GM21529 (cell line): Measurements from ENCODE around the gene DEDD.
"Not testable (repeated sequence)": the region's sequence is repeated elsewhere in the genome, so short reads cannot be mapped to it uniquely, and the experiment has no call there.

Source experiments
- ATAC-seq: cut with Tn5 transposase; IDR thresholded peaks from one replicate; pipeline ENCODE4 v1.9.1; 2021; ENCODE audit not compliant: unreplicated experiment

DEDD gene

DNA sequence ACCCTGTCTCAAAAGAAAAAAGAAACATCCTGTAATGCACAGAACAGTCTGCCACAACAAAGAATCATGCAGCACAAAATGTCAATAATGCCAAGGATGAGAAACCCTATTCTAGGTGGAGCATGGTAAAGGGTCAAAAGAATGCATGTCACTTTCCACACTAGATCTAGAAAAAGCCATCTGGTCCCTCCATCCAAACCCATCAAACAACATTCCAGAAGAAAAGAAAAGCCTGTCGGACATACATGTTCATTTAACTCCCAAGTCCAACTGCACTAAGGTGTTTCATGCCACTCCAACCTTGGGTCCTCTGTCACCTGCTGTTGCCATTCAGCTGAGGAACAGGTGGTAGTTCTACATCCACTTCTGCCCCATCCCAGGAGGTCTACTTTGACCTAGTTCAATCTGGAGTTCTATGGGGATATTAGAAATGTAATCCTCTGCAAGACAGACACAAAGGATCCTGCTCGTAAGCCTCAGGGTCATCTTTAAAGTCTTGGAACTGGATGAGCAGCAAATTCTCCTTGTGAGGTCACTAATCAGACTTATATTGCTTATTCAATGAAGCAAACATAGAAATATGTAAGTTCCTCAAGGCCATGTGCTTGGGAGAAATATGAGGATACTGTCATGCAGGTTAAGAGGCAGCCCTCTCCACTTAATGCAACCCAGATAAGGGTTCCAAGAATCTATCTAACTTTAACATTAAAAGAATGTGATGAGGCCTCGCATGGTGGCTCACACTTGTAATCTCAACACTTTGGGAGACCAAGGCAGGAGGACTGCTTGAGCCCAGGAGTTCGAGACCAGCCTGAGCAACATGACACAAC, 3.7 kb downstream of the DEDD start:
- ATAC-seq, result no peak

GRCh38 chr1:161127649-161128048, 4.8 kb downstream of the DEDD start:
- no peak for ATAC-seq

DNA sequence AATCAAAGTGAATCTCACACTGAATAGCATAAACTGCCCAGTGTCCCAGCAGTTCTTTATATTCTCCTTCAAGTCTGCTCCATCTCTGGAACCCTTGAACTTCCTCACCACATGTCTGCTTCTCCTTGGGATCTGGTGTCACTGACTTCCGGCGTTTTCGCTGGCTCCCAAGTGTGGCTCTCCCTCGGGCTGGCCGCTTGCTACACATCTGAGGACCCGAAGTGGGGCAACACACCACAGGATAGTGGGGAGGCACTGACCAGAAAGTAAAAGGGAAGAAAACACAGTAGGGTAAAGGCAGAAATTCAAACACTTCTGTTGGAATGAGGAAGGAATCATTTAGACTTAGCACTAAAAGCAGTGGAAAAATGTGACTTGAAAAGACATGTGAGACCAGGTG, 9.5 kb downstream of the DEDD start:
- ATAC-seq, result no peak

GRCh38 chr1:161121834-161122233, 10.6 kb downstream of the DEDD start:
- no peak for ATAC-seq

- no peak for ATAC-seq
These were observed 11.3 kb downstream of the DEDD start for GRCh38 chr1:161121042-161121650.

GRCh38 chr1:161119092-161119903, 13.2 kb downstream of the DEDD start:
- ATAC-seq, result peak; percentile 59

DNA sequence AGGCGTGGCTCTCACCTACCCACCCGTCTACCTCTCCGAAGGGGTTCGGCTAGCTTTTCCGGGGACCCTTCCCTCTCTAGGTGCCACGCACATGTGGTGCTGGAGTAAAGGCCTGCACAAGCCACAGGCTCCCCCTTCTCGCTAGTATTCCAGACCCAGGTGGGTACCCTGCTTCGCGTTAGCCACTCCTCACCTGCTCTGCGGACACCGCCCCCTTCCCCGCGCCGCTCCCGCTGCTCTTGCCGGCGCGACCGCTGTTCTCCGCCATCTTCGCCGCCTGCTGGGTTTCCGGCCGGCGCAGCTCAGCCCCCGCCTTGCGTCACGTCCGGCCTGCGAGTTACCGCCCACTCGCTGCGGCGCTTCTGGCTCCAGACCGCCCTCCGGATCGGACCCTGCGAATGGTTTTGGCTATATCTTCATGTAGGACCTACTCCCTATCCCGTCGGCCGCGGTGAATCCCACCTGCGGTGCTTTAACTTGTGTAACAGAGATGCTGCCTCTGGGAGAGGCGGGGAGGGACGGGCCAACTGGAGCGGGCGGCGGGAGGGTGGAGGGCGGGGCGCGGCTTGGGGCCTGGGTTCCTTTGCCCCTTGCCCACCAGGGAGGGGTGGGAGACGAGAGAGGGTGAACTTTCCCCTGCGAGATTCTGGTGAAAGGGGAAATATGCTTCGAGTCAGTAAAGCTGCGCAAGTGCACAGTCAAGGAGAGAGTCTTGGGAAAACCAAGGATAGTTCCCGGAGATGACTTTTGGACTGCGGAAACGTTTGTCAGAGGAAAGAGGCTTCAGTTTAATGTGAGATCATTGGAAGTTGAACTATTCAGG, 14.5 kb downstream of the DEDD start, which contains the start of the genes NIT1 and PFDN2:
NIT1 (plus strand) TSS at position 347 of the 823 bp plus-strand sequence; CDS start at position 419, 72 bp downstream.
PFDN2 (minus strand) TSS at position 279 of the 823 bp plus-strand sequence; CDS start at position 268, 11 bp downstream.
- peak; percentile 83 for ATAC-seq

- not testable (repeated sequence) for ATAC-seq
These were observed 16.5 kb downstream of the DEDD start for GRCh38 chr1:161115961-161116360.

DNA sequence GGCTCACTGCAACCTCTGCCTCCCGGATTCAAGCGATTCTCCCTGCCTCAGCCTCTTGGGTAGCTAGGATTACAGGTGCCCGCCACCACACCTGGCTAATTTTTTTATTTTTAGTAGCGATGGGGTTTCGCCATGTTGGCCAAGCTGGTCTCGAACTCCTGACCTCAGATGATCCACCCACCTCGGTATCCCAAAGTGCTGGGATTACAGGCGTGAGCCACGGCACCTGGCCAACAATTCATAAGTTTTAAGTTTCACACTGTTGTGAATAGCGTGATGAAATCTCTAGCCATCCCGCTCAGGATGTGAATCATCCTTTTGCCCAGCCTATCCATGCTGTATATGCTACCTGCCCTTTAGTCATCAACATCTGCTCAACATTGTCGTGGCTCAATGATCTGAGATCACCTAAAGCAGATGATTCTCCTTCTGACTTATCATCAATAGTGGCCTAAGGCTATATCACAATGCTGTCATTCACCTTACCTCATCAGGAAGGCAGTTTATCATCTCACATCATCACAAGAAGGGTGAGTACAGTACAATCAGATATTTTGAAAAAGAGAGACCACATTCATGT, 17.2 kb downstream of the DEDD start:
- ATAC-seq, result no peak

GRCh38 chr1:161114556-161114955, 17.9 kb downstream of the DEDD start:
- no peak for ATAC-seq

DNA sequence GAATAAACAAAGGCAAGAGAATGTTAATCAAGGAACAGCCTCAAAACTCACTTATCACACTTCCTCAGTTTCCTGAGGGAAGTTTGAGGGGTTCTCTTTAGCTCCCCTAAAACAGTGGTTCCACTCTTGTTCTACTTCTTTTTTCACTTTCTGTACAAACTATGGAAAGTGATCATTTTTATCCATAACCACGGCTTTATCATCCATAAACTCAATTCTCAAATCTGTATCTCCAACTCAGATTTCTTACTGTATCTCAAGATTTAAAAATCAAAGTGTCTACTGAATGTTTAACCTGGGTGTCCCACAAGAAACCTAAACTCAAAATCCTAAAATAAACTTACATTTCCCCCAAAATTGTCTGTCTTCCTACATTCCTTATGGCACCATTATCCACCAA, 18.6 kb downstream of the DEDD start:
- ATAC-seq, result no peak

DNA sequence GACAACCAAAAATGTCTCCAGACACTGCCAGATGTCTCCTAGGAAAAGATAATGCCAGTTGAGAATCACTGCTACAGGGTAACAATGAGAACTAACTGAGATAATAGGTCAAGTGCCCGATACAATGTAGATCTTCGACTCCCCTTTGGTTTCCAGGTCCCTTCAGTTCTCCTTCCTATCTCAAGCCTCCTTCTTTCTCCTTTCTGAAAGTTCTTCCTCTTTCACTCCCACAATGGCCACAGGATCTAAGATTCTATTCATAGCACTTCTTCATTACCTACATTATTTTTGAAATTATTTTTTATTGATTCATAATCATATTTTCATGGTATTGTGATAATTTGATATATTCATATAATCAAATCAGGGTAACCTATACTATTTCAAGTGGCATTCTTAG, 20.9 kb downstream of the DEDD start:
- no peak for ATAC-seq

GRCh38 chr1:161111117-161111516, 21.4 kb downstream of the DEDD start:
- no peak for ATAC-seq

DNA sequence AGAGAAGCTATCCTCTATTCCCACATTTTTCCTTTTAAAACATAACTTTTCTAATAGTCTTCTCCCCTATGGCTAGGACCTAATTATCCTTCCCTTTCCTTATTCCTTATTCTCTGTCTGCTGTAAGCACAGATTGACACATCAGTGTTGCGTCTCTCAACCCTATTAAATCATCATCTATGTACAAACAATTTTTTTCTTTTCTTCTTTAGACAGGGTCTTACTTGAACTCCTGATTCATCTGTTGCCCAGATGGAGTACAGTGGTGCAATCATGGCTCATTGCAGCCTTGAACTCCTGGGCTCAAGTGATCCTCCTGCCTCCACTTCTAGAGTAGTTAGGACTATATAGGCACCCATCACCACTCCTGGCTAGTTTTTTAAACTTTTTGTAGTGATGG, 26.0 kb downstream of the DEDD start:
- no peak for ATAC-seq

DNA sequence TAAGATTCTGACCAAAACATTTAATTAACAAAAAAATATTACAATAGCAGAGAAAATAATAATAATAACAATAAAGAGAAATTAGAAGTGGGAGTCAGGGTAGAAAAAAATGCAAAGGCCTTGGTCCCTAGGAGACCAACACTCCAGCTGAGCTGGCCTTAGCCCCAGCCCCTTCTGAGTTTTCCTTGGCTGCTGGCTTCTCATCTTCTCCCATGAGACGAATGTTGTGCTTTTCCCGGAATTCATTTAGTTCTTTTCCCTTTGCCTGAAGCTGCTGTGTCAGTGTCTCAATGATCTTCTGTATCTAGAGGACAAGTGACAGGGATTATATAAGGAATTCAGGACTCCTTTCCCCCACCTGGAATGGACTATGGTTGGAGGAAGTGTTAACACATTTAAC, 31.9 kb downstream of the DEDD start:
- no peak for ATAC-seq

DNA sequence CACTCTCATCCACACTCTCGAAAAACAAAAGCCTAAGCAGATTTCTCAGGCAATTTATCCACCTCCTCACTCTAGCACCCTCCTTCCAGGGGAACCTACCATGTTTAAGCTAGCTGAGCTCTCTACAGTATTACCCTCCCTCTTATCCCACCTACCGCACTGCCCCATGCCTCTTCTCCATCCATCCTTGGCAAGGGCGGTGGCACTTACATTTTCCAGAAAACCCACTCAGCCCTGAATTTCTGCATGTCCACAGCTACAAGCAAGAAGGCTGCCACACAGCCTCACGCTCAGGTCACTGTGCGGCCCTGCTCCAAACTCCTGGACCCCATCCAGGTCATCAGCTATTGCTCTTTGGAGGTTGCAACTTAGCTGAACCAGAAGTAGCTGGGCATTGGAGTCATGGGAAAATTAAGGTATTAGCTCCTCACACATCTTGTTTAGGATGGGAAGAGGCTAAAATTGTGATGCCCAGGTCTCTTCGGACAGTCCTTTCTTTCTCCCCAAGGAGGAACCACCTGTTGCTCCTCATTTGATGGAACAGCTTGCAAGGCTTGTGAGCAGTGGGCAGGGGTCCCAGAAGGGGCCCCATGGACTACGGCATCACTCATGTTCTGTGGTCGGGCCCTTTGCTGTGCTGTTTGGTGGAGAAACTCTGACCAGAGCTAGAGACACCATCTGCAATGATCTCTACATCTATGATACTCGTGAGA, 33.2 kb downstream of the DEDD start:
- no peak for ATAC-seq

- peak; percentile 77 for ATAC-seq
These were observed 34.0 kb downstream of the DEDD start, which contains the start of gene KLHDC9 for GRCh38 chr1:161098210-161099068. KLHDC9 (plus strand) TSS chr1:161098361; CDS start chr1:161098536, 175 bp downstream.

GRCh38 chr1:161096530-161096929, 35.9 kb downstream of the DEDD start:
- ATAC-seq, result peak; percentile 6

DNA sequence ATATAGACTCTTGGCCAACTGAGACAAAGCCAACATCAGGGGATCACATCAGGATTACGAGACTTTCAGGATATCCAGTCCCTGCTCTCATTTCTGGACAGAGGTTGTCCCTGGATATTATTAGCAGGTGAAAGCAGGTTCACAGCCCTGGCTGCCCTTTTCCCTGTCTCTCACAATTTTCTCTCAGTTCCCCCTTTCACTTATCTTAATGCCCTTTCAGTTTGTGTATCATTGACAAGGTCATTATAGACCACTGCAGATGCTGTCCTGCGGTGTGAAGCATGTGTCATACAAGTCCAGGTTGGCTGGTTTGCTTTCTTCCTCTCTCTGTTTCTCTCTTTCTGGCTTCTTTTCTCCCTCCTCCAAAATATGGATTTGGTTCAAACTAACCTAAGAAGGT, 36.5 kb downstream of the DEDD start:
- peak; percentile 49 for ATAC-seq
